IMR-90 (cell line): Measurements from ENCODE around the gene SCFD2. TPM values are rescaled to one million over a fixed set of nuclear protein-coding genes. Genes with fewer than 3 reads are reported as not detected.

Source experiments
- ATAC-seq: fragments of 200-7000 bp; cut with Tn5 transposase; 2 replicates; pipeline ENCODE4 v1.9.1; 2020; ENCODE audit warnings: low read depth, mild to moderate bottlenecking, moderate library complexity
- BruUV-seq: library from RNA; stranded (reverse); fragments of 400-500 nt; replicated peaks from 2 replicates; lab custom pipeline; 2021; lab: Mats Ljungman, UMichigan
- CTCF ChIA-PET: fragments of 300-600 bp; formaldehyde crosslinking; extraction: SDS; loops from one replicate; lab custom pipeline; 2021; ENCODE audit warnings: antibody characterized with exemption; lab: Yijun Ruan, JAX
- POLR2A ChIA-PET: fragments of 300-600 bp; sonication (Branson Sonifier 250); formaldehyde crosslinking; loops from one replicate; lab custom pipeline; 2022; ENCODE audit warnings: antibody characterized with exemption; ENCODE audit not compliant: unreplicated experiment; lab: Charles Lee
- DNase-seq: peaks from one replicate; pipeline ENCODE4 v3.0.0; 2013
- H2AFZ ChIP-seq: replicated peaks from 2 replicates; pipeline ENCODE3; 2013; ENCODE audit warnings: low read length, mild to moderate bottlenecking; ENCODE audit not compliant: poor library complexity
- H2AK5ac ChIP-seq: 2 replicates; pipeline ENCODE4 v1.6.1; 2013; ENCODE audit warnings: low read depth, low read length, inconsistent platforms
- H2AK9ac ChIP-seq: replicated peaks from 2 replicates; pipeline ENCODE3; 2013; ENCODE audit warnings: mild to moderate bottlenecking, low read depth, low read length, moderate library complexity; ENCODE audit not compliant: poor library complexity
- H2BK120ac ChIP-seq: 2 replicates; pipeline ENCODE4 v1.6.1; 2013; ENCODE audit warnings: low read depth, low read length, inconsistent platforms
- H2BK15ac ChIP-seq: 3 replicates; pipeline ENCODE4 v1.6.1; 2013; ENCODE audit warnings: low read depth, low read length, inconsistent platforms
- H2BK20ac ChIP-seq: 2 replicates; pipeline ENCODE4 v1.6.1; 2013; ENCODE audit warnings: low read depth, mild to moderate bottlenecking, inconsistent platforms, low read length, moderate library complexity
- H2BK5ac ChIP-seq: 2 replicates; pipeline ENCODE4 v1.6.1; 2013; ENCODE audit warnings: mild to moderate bottlenecking, low read depth, low read length, inconsistent platforms; ENCODE audit not compliant: poor library complexity, severe bottlenecking
- H3K14ac ChIP-seq: replicated peaks from 2 replicates; pipeline ENCODE4 v1.6.1; 2013; ENCODE audit warnings: low read depth, low read length, inconsistent platforms
- H3K18ac ChIP-seq: 2 replicates; pipeline ENCODE4 v1.6.1; 2013; ENCODE audit warnings: low read depth, low read length, control low read depth
- H3K23ac ChIP-seq: 2 replicates; pipeline ENCODE4 v1.6.1; 2013; ENCODE audit warnings: low read depth, low read length, inconsistent platforms
- H3K27ac ChIP-seq: 2 replicates; pipeline ENCODE4 v1.5.1; 2013; ENCODE audit warnings: mild to moderate bottlenecking, control low read depth, low read length; ENCODE audit not compliant: insufficient read depth
- H3K27me3 ChIP-seq: 2 replicates; pipeline ENCODE4 v1.6.1; 2013; ENCODE audit warnings: low read length; ENCODE audit not compliant: control insufficient read depth, insufficient read depth
- H3K36me3 ChIP-seq: 2 replicates; pipeline ENCODE4 v1.6.1; 2013; ENCODE audit warnings: low read length, mixed read lengths; ENCODE audit not compliant: control insufficient read depth, insufficient read depth
- H3K4ac ChIP-seq: 2 replicates; pipeline ENCODE4 v1.6.1; 2013; ENCODE audit warnings: low read depth, low read length, inconsistent platforms
- H3K4me1 ChIP-seq: 2 replicates; pipeline ENCODE4 v1.6.1; 2013; ENCODE audit warnings: low read length, mixed read lengths; ENCODE audit not compliant: control insufficient read depth, insufficient read depth
- H3K4me2 ChIP-seq: 2 replicates; pipeline ENCODE4 v1.6.1; 2013; ENCODE audit warnings: low read depth, mild to moderate bottlenecking, control low read depth, low read length, moderate library complexity
- H3K4me3 ChIP-seq: 2 replicates; pipeline ENCODE4 v1.5.1; 2013; ENCODE audit warnings: low read depth, mild to moderate bottlenecking, control low read depth, low read length, moderate library complexity; ENCODE audit not compliant: insufficient read depth
- H3K56ac ChIP-seq: 2 replicates; pipeline ENCODE4 v1.6.1; 2013; ENCODE audit warnings: low read length, inconsistent platforms; ENCODE audit not compliant: insufficient read depth; ENCODE audit errors: extremely low read depth
- H3K79me1 ChIP-seq, 2 experiments: 2 replicates each; pipeline ENCODE4 v1.6.1; 2013; ENCODE audit warnings: low read length in 2 of 2, inconsistent platforms in 1 of 2, low read depth in 1 of 2
- H3K9ac ChIP-seq: 2 replicates; pipeline ENCODE4 v1.6.1; 2013; ENCODE audit warnings: low read depth, low read length, control low read depth
- H3K9me1 ChIP-seq: 2 replicates; pipeline ENCODE4 v1.6.1; 2013; ENCODE audit warnings: low read length, inconsistent platforms; ENCODE audit not compliant: insufficient read depth
- H3K9me3 ChIP-seq: 2 replicates; pipeline ENCODE4 v1.6.1; 2013; ENCODE audit warnings: low read length; ENCODE audit not compliant: control insufficient read depth, insufficient read depth
- H4K20me1 ChIP-seq: 2 replicates; pipeline ENCODE4 v1.6.1; 2013; ENCODE audit warnings: low read length, inconsistent platforms; ENCODE audit not compliant: insufficient read depth
- H4K5ac ChIP-seq: 2 replicates; pipeline ENCODE4 v1.6.1; 2013; ENCODE audit warnings: mild to moderate bottlenecking, low read depth, low read length, control low read depth
- H4K8ac ChIP-seq, 2 experiments: 2 replicates each; pipeline ENCODE4 v1.6.1; 2013; ENCODE audit warnings: low read depth in 2 of 2, low read length in 2 of 2, control low read depth in 1 of 2, inconsistent platforms in 1 of 2
- H4K91ac ChIP-seq: 2 replicates; pipeline ENCODE4 v1.6.1; 2013; ENCODE audit warnings: low read depth, low read length, inconsistent platforms; ENCODE audit not compliant: insufficient read depth
- CHD1 ChIP-seq: IDR thresholded peaks from 2 replicates; pipeline ENCODE4 v1.6.1; 2012; ENCODE audit warnings: low read depth, low read length, improper control_type of control experiment
- MAFK ChIP-seq: IDR thresholded peaks from 2 replicates; pipeline ENCODE4 v1.6.1; 2012; ENCODE audit warnings: low read depth, low read length, improper control_type of control experiment
- MAZ ChIP-seq: IDR thresholded peaks from 2 replicates; pipeline ENCODE4 v1.6.1; 2012; ENCODE audit warnings: low read depth, mild to moderate bottlenecking, low read length, improper control_type of control experiment, moderate library complexity, borderline replicate concordance
- MXI1 ChIP-seq: IDR thresholded peaks from 2 replicates; pipeline ENCODE4 v1.6.1; 2012; ENCODE audit warnings: low read depth, mild to moderate bottlenecking, low read length, moderate library complexity, borderline replicate concordance
- NFE2L2 ChIP-seq: fragments of 150-350 bp; IDR thresholded peaks from 2 replicates; pipeline ENCODE4 v1.6.1; 2016; ENCODE audit warnings: low read depth, mild to moderate bottlenecking, low read length
- POLR2A ChIP-seq: IDR thresholded peaks from 2 replicates; pipeline ENCODE4 v1.6.1; 2012; ENCODE audit warnings: mild to moderate bottlenecking, low read depth, low read length
- RAD21 ChIP-seq: IDR thresholded peaks from 2 replicates; pipeline ENCODE4 v1.6.1; 2012; ENCODE audit warnings: low read length, improper control_type of control experiment
- RCOR1 ChIP-seq: IDR thresholded peaks from 2 replicates; pipeline ENCODE4 v1.6.1; 2012; ENCODE audit warnings: mild to moderate bottlenecking, low read length, improper control_type of control experiment; ENCODE audit not compliant: insufficient replicate concordance
- RFX5 ChIP-seq: IDR thresholded peaks from 2 replicates; pipeline ENCODE4 v1.8.0; 2012; ENCODE audit warnings: low read depth, mild to moderate bottlenecking, low read length, moderate library complexity
- WGBS, 2 experiments: methylation state at CpG; one replicate each; pipeline versions ENCODE4 v1.1.5 to v1.1.7; 2013; ENCODE audit warnings: missing lambda C conversion rate in 2 of 2; ENCODE audit not compliant: insufficient read length in 1 of 2; ENCODE audit errors: extremely low coverage in 2 of 2; 5-methylcytosine and 5-hydroxymethylcytosine counted together
- dilution Hi-C: fragments of 300-500 bp; cut with HindIII; formaldehyde crosslinking; loops from one replicate; pipeline ENCODE4 v1.14.3; 2018; ENCODE audit warnings: low sequenced_read_pairs; ENCODE audit not compliant: unreplicated experiment
- in situ Hi-C: fragments of 300-500 bp; cut with MboI; formaldehyde crosslinking; loops from 3 replicates; pipeline ENCODE4 v1.14.3; 2019; ENCODE audit warnings: low sequenced_read_pairs, inconsistent platforms, mixed read lengths
- intact Hi-C: fragments of 100-400 bp; cut with micrococcal nuclease; formaldehyde crosslinking; loops from 2 replicates; pipeline ENCODE4 v1.10.0; 2022
- polyA plus RNA-seq, 3 experiments: library from polyadenylated mRNA; depleted of rRNA; stranded (reverse); fragments of >200 nt; gene quantifications; 2 replicates each; pipeline ENCODE4 v1.2.3, GENCODE V29; 2012; ENCODE audit warnings: low replicate concordance in 1 of 3
- total RNA-seq: library from RNA; depleted of rRNA; stranded (reverse); fragments of >200 nt; gene quantifications from 2 replicates; pipeline ENCODE4 v1.2.3, GENCODE V29; 2012
- TF ChIP-seq, protein P1 (sequence below): fragments of 150-350 bp; IDR thresholded peaks from 2 replicates; pipeline ENCODE4 v1.6.1; 2016; ENCODE audit warnings: low read depth, mild to moderate bottlenecking, low read length, moderate library complexity, borderline replicate concordance
- TF ChIP-seq, protein P2 (sequence below): conservative IDR thresholded peaks from 2 replicates; pipeline ENCODE4 v1.5.1; 2012; ENCODE audit warnings: mild to moderate bottlenecking, low read depth, low read length, improper control_type of control experiment

SCFD2 gene
- total and polyA plus RNA-seq, 2 of the 4 experiments (the other 2 are of a cell fraction), result 18.9 to 62.4 TPM

- Histone ChIP-seq H3K4ac (no peak overlapping the region), H3K56ac (no peak overlapping the region), H4K5ac (no peak overlapping the region), H3K4me3 (no peak overlapping the region), H3K14ac (no peak overlapping the region), H4K8ac (no peak overlapping the region), H3K4me1 (no peaks in the 10 kb centered on the region), H2AK9ac (no peak overlapping the region), H2BK15ac (no peak overlapping the region), H3K36me3 (no peaks in the 10 kb centered on the region), H3K9ac (no peak overlapping the region), H3K27me3 (no peaks in the 10 kb centered on the region), H3K79me1 (peaks cover 0 to 4% of the 10 kb centered on the region in 2 experiments; a peak in 1 of 4 replicates), H3K9me1 (no peaks in the 10 kb centered on the region), H4K91ac (no peak overlapping the region), H3K4me2 (no peak overlapping the region), H2BK120ac (no peak overlapping the region), H2AK5ac (no peak overlapping the region), H4K20me1 (no peaks in the 10 kb centered on the region), H3K9me3 (no peaks in the 10 kb centered on the region), H2BK5ac (no peak overlapping the region), H3K23ac (no peak overlapping the region), H3K27ac (no peak overlapping the region), H2AFZ (no peak overlapping the region), H3K18ac (no peak overlapping the region), H2BK20ac (no peak overlapping the region)
- dilution Hi-C loops (no loop called here), intact Hi-C loops (no loop called here), in situ Hi-C loops (no loop called here)
- CTCF ChIA-PET, result no interaction called here
- POLR2A ChIA-PET, result no interaction called here
- BruUV-seq, result no TSS peak
- DNase-seq (no peak), ATAC-seq (no peak)
- no CpG with 5 or more reads among the region's 1 CpG for WGBS, 2 experiments
- TF ChIP-seq RCOR1, result no peak
- TF ChIP-seq RFX5, result no peak
- no peak for TF ChIP-seq NFE2L2
- TF ChIP-seq POLR2A, result no peak
- TF ChIP-seq, protein P1, sequence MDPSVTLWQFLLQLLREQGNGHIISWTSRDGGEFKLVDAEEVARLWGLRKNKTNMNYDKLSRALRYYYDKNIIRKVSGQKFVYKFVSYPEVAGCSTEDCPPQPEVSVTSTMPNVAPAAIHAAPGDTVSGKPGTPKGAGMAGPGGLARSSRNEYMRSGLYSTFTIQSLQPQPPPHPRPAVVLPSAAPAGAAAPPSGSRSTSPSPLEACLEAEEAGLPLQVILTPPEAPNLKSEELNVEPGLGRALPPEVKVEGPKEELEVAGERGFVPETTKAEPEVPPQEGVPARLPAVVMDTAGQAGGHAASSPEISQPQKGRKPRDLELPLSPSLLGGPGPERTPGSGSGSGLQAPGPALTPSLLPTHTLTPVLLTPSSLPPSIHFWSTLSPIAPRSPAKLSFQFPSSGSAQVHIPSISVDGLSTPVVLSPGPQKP, result no peak
- no peak for TF ChIP-seq CHD1
- no peak for TF ChIP-seq MAZ
- TF ChIP-seq, protein P2, sequence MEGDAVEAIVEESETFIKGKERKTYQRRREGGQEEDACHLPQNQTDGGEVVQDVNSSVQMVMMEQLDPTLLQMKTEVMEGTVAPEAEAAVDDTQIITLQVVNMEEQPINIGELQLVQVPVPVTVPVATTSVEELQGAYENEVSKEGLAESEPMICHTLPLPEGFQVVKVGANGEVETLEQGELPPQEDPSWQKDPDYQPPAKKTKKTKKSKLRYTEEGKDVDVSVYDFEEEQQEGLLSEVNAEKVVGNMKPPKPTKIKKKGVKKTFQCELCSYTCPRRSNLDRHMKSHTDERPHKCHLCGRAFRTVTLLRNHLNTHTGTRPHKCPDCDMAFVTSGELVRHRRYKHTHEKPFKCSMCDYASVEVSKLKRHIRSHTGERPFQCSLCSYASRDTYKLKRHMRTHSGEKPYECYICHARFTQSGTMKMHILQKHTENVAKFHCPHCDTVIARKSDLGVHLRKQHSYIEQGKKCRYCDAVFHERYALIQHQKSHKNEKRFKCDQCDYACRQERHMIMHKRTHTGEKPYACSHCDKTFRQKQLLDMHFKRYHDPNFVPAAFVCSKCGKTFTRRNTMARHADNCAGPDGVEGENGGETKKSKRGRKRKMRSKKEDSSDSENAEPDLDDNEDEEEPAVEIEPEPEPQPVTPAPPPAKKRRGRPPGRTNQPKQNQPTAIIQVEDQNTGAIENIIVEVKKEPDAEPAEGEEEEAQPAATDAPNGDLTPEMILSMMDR, result no peak
- no peak for TF ChIP-seq MXI1
- no peak for TF ChIP-seq MAFK
- TF ChIP-seq RAD21, result no peak
Observed at GRCh38 chr4:53075162-53075785, 290.6 kb downstream of the SCFD2 start.
